GM21723 (cell line): ENCODE results near the gene ST8SIA1.
"Not testable (repeated sequence)": the region's sequence is repeated elsewhere in the genome, so short reads cannot be mapped to it uniquely, and the experiment has no call there.

Experiments used
- ATAC-seq: cut with Tn5 transposase; IDR thresholded peaks from one replicate; pipeline ENCODE4 v1.9.1; 2021; ENCODE audit warnings: mild to moderate bottlenecking, moderate library complexity; ENCODE audit not compliant: unreplicated experiment

The ST8SIA1 gene, protein sequence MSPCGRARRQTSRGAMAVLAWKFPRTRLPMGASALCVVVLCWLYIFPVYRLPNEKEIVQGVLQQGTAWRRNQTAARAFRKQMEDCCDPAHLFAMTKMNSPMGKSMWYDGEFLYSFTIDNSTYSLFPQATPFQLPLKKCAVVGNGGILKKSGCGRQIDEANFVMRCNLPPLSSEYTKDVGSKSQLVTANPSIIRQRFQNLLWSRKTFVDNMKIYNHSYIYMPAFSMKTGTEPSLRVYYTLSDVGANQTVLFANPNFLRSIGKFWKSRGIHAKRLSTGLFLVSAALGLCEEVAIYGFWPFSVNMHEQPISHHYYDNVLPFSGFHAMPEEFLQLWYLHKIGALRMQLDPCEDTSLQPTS

GRCh38 chr12:22334410-22335100, at the start of gene ST8SIA1:
Gene ST8SIA1 (minus strand): TSS chr12:22334707. CDS start chr12:22334232, 475 bp downstream.
- peak; percentile 5 for ATAC-seq

GRCh38 chr12:22380031-22380430, 45.5 kb upstream of the ST8SIA1 start:
- no peak for ATAC-seq

- ATAC-seq = no peak
These were observed 43.4 kb upstream of the ST8SIA1 start for GRCh38 chr12:22377731-22378496.

DNA sequence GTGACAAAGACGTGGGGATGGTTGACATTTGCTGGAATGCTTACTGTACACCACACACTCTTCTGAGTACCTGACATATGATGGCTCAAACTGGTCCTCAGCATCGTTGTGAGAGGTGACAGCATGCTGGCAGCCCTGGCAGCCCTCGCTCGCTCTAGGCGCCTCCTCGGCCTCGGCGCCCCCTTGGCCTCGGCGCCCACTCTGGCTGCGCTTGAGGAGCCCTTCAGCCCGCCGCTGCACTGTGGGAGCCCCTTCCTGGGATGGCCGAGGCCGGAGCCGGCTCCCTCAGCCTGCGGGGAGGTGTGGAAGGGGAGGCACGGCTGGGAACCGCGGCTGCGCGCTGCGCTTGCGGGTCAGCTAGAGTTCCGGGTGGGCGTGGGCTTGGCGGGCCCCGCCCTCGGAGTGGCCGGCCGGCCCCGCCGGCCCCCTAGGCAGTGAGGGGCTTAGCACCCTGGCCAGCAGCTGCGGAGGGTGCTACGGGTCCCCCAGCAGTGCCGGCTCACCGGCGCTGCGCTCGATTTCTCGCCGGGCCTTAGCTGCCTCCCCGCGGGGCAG, 42.2 kb upstream of the ST8SIA1 start:
- ATAC-seq = not testable (repeated sequence)

- no peak for ATAC-seq
These were observed 40.0 kb upstream of the ST8SIA1 start for GRCh38 chr12:22374508-22374907.

GRCh38 chr12:22372277-22372837, 37.9 kb upstream of the ST8SIA1 start:
- ATAC-seq = no peak

DNA sequence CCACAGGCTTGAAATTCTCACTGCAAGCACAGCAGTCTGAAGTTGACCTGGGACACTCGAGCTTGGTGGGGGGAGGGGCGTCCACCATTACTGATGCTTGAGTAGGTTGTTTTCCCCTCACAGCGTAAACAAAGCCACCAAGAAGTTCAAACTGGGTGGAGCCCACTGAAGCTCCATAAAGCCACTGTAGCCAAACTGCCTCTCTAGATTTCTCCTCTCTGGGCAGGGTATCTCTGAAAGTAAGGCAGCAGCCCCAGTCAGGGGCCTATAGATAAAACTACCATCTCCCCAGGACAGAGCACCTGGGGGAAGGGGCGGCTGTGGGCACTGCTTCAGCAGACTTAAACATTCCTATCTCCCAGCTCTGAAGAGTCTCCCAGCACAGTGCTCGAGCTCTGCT, 31.7 kb upstream of the ST8SIA1 start:
- ATAC-seq = no peak

GRCh38 chr12:22361785-22362184, 27.3 kb upstream of the ST8SIA1 start:
- ATAC-seq = no peak

GRCh38 chr12:22360774-22361173, 26.3 kb upstream of the ST8SIA1 start:
- no peak for ATAC-seq

GRCh38 chr12:22357531-22357930, 23.0 kb upstream of the ST8SIA1 start:
- ATAC-seq = no peak

GRCh38 chr12:22356231-22356630, 21.7 kb upstream of the ST8SIA1 start:
- ATAC-seq = no peak

DNA sequence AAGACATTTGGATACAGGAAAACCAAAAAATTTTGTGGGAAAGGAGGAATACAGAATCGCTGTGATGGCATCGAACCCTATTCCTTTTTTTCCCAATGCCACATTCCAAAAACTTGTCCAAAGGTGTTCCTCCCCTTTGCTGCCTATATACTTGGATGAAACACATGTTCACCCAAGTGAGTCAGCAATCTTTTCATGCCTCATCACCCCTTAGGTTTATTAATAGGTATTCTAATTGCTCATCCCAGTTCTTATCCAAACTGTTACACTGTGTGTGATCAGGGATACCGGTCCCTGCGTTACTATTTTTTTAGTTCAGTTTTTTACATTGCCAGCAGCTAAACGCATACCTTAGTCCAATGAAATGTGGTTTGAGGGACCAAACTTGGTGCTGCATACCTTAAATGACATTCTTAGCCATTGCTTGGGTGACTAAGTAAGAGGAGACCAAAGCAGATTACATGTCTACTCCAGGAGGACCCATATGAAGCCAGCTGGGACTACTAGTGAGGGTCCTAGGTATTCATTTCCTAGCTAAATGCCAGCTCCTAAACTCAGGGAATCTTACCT, 20.6 kb upstream of the ST8SIA1 start:
- no peak for ATAC-seq

DNA sequence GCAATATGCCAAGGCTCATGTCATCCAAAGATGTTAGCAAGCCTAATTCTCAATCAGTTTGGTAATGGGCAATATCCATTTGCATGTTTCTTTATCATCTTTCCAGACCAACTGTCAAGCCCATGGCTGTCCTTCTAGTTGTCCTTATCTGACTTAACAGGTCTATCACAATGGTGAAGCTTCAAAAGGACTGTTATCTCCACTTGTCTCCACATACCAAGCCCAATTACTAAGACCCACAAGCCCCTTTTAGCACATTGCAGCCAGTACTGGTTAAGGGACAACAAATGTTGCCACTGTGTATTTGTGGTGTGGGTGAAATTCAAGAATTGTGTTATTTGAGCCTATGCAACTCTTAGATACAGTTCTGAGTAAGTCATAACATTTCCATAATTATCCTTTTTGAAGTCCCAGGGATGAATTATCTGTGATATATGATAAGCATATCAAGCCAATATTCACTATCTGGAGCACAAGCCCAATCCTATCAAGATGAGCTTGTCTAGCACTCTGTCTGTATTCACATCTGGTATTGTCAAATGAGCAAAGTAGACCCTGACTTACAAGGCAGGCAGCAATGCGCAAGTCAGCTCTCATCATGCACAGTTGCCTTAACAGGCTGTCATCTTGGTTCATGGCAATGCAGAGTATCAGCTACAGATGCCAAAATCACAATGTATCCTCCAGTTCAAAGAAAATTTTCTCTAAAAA, 19.3 kb upstream of the ST8SIA1 start:
- ATAC-seq = no peak

GRCh38 chr12:22350886-22351285, 16.4 kb upstream of the ST8SIA1 start:
- no peak for ATAC-seq

DNA sequence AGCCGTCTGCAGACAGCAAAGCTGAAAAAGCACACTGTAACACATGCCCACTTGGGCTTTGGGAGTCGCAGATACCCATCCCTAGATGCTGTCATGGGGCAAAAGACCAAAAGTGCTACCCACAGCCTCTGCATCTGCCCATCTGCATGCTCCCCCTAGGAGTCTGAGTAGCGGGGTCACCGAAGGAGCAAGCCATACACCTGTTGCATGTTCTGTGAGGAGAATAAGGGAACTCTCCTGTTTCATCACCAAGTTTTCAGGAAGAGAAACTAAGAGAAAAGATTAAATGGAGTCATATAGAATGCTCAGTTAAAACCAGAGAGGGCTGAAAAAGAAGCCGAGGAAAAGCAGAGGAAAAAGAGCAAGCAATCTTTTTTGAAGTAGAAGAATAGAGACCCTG, 13.7 kb upstream of the ST8SIA1 start:
- no peak for ATAC-seq

DNA sequence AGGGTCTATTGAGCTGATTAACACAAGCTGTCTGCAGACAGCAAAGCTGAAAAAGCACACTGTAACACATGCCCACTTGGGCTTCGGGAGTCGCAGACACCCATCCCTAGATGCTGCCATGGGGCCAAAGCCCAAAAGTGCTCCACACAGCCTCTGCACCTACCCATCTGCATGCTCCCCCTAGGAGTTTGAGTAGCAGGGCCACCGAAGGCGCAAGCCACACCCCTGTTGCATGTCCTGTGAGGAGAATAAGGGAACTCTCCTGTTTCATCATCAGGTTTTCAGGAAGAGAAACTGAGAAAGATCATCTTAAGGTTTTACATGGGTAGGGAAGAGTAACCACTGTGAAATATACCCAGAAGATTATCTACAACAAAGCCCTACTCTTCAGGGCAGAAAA, 5.6 kb upstream of the ST8SIA1 start:
- ATAC-seq = no peak

DNA sequence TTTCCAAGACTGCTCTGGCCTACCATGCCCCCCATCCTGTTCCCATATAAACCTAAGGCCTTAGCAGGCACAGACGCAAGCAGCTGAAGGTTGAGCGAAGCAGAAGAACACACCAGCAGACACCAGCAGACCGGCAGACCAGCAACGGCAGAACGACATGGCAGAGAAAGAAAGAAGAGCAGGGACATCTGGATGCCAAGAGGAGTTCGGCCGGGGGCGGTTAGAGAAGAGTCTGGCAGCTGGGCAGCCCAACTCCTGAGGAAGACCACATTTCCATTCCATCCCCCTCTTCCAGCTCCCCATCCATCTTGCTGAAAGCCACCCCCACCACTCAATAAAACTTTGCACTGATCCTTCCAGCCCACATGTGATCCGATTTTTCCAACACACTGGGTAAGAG, 5.2 kb upstream of the ST8SIA1 start:
- no peak for ATAC-seq

GRCh38 chr12:22335794-22336166, 1.3 kb upstream of the ST8SIA1 start:
- no peak for ATAC-seq

DNA sequence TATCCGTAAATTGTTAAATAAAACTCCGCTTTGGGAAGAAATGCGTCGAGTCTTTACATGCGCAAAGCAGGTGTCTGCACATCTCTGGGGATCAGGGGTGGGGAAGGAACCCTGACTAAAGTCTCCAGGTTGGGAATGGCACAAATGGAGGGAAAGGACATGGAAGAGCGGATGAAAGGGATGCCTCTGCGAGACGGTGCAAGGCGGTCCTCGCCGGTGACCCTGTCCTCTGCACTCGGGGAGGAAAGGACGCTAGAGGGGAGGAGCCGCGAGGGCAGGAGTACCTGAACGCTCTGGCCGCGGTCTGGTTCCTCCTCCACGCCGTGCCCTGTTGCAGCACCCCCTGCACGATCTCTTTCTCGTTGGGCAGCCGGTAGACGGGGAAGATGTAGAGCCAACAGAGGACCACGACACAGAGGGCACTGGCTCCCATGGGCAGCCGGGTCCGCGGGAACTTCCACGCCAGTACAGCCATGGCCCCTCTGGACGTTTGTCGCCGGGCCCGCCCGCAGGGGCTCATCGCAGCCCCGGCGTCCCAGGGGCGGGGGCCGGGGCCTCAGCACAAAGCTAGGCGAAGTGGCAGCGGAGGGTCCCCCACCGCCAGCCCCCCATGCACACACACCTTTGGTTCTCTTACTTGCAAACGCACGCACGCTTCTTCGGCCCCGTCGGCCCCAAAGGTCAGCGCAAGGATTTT, 646 bp downstream of the ST8SIA1 start:
- ATAC-seq = no peak
